HAP-1 (cell line): ENCODE data around the gene FAM83F.

Source experiments
- DNase-seq, 2 experiments: peaks; one replicate each; pipeline ENCODE4 v3.0.0-alpha.2; 2016 to 2020; ENCODE audit warnings: low spot score in 2 of 2
- H3K27me3 ChIP-seq: fragments of 250-450 bp; sonication (Bioruptor Pico); 2 replicates; pipeline ENCODE4 v1.5.1; 2020; ENCODE audit warnings: low read depth, mild to moderate bottlenecking, moderate library complexity
- H3K36me3 ChIP-seq: fragments of 250-450 bp; sonication (Bioruptor Pico); replicated peaks from 2 replicates; pipeline ENCODE4 v1.5.1; 2020; ENCODE audit warnings: mild to moderate bottlenecking
- H3K4me1 ChIP-seq: fragments of 250-450 bp; sonication (Bioruptor Pico); 2 replicates; pipeline ENCODE4 v1.5.1; 2020; ENCODE audit warnings: mild to moderate bottlenecking
- H3K4me3 ChIP-seq: fragments of 250-450 bp; sonication (Bioruptor Pico); 2 replicates; pipeline ENCODE4 v1.5.1; 2020; ENCODE audit warnings: mild to moderate bottlenecking, moderate library complexity
- H3K9me3 ChIP-seq: fragments of 250-450 bp; sonication (Bioruptor Pico); 2 replicates; pipeline ENCODE4 v1.5.1; 2020; ENCODE audit warnings: mild to moderate bottlenecking, moderate library complexity
- in situ Hi-C: fragments of 300-500 bp; cut with MboI; formaldehyde crosslinking; loops from 3 replicates; pipeline ENCODE4 v1.14.3; 2020; ENCODE audit warnings: low sequenced_read_pairs, inconsistent platforms, mixed read lengths

The FAM83F gene

GRCh38 chr22:39958009-39958711 lies 36.6 kb upstream of the FAM83F start:
- Histone ChIP-seq H3K4me1 (no peaks in the 10 kb centered on the region), H3K9me3 (no peaks in the 10 kb centered on the region), H3K4me3 (no peak overlapping the region), H3K36me3 (no peaks in the 10 kb centered on the region), H3K27me3 (no peaks in the 10 kb centered on the region)
- no peak for DNase-seq
- in situ Hi-C loops = no loop called here

- H3K4me1 ChIP-seq = no peaks in the 10 kb centered on the region
- no peaks in the 10 kb centered on the region for H3K9me3 ChIP-seq
- no peaks in the 10 kb centered on the region for H3K36me3 ChIP-seq
- no peaks in the 10 kb centered on the region for H3K27me3 ChIP-seq
- in situ Hi-C loops = no loop called here
- H3K4me3 ChIP-seq = no peak overlapping the region
- DNase-seq = no peak
Measured at GRCh38 chr22:39958949-39959639, 35.7 kb upstream of the FAM83F start.

GRCh38 chr22:39959640-39960447 lies 34.9 kb upstream of the FAM83F start, which contains the start of gene TMA7B:
TMA7B (plus strand) TSS chr22:39960397; CDS start chr22:39964375, 3,978 bp downstream.
- no peak for DNase-seq
- no peaks in the 10 kb centered on the region for H3K9me3 ChIP-seq
- no peak within 1 kb of the TSS for H3K4me3 ChIP-seq
- in situ Hi-C loops = no loop called here
- H3K36me3 ChIP-seq = no peaks in the 10 kb centered on the region
- no peaks in the 10 kb centered on the region for H3K27me3 ChIP-seq
- no peaks in the 10 kb centered on the region for H3K4me1 ChIP-seq

- no peak overlapping the region for H3K4me3 ChIP-seq
- no peaks in the 10 kb centered on the region for H3K27me3 ChIP-seq
- no peaks in the 10 kb centered on the region for H3K36me3 ChIP-seq
- in situ Hi-C loops = no loop called here
- DNase-seq = no peak
- H3K4me1 ChIP-seq = no peaks in the 10 kb centered on the region
- no peaks in the 10 kb centered on the region for H3K9me3 ChIP-seq
Measured at GRCh38 chr22:39960791-39961746, 33.7 kb upstream of the FAM83F start.

- Histone ChIP-seq H3K27me3 (no peaks in the 10 kb centered on the region), H3K9me3 (no peaks in the 10 kb centered on the region), H3K4me1 (peaks cover 4% of the 10 kb centered on the region), H3K4me3 (no peak overlapping the region), H3K36me3 (no peaks in the 10 kb centered on the region)
- no peak for DNase-seq
- in situ Hi-C loops = no loop called here
Measured at GRCh38 chr22:39962071-39962470, 32.7 kb upstream of the FAM83F start.

- in situ Hi-C loops = no loop called here
- no peaks in the 10 kb centered on the region for H3K36me3 ChIP-seq
- no peak for DNase-seq
- H3K9me3 ChIP-seq = no peaks in the 10 kb centered on the region
- H3K4me1 ChIP-seq = peaks cover 22% of the 10 kb centered on the region
- H3K4me3 ChIP-seq = no peak overlapping the region
- no peaks in the 10 kb centered on the region for H3K27me3 ChIP-seq
Measured at GRCh38 chr22:39965748-39966147, 29.0 kb upstream of the FAM83F start.

- in situ Hi-C loops = no loop called here
- DNase-seq = no peak
- no peaks in the 10 kb centered on the region for H3K27me3 ChIP-seq
Measured at GRCh38 chr22:39966470-39966869, 28.3 kb upstream of the FAM83F start.

GRCh38 chr22:39967103-39967829 lies 27.5 kb upstream of the FAM83F start:
- in situ Hi-C loops = no loop called here
- no peaks in the 10 kb centered on the region for H3K27me3 ChIP-seq
- no peaks in the 10 kb centered on the region for H3K36me3 ChIP-seq
- H3K9me3 ChIP-seq = no peaks in the 10 kb centered on the region
- DNase-seq = peak; percentile 41 to 43
- no peak overlapping the region for H3K4me3 ChIP-seq
- H3K4me1 ChIP-seq = peaks cover 22% of the 10 kb centered on the region

More at GRCh38 chr22:39966470-39966869, 28.3 kb upstream of the FAM83F start:
- Histone ChIP-seq H3K4me3 (no peak overlapping the region), H3K4me1 (peaks cover 22% of the 10 kb centered on the region), H3K9me3 (no peaks in the 10 kb centered on the region), H3K36me3 (no peaks in the 10 kb centered on the region)

GRCh38 chr22:39967996-39968972 lies 26.5 kb upstream of the FAM83F start:
- in situ Hi-C loops = no loop called here
- DNase-seq = peak; percentile 52 to 58
- Histone ChIP-seq H3K4me3 (no peak overlapping the region), H3K4me1 (peaks cover 22% of the 10 kb centered on the region), H3K9me3 (no peaks in the 10 kb centered on the region), H3K36me3 (no peaks in the 10 kb centered on the region), H3K27me3 (peaks cover 7% of the 10 kb centered on the region)

- in situ Hi-C loops = no loop called here
- peaks cover 21% of the 10 kb centered on the region for H3K27me3 ChIP-seq
- H3K9me3 ChIP-seq = no peaks in the 10 kb centered on the region
- H3K36me3 ChIP-seq = no peaks in the 10 kb centered on the region
- DNase-seq = no peak
- H3K4me1 ChIP-seq = peaks cover 22% of the 10 kb centered on the region
- H3K4me3 ChIP-seq = no peak overlapping the region
Measured at GRCh38 chr22:39970742-39971141, 24.0 kb upstream of the FAM83F start.

GRCh38 chr22:39972641-39973040 lies 22.1 kb upstream of the FAM83F start:
- DNase-seq = no peak
- H3K9me3 ChIP-seq = no peaks in the 10 kb centered on the region
- in situ Hi-C loops = no loop called here
- H3K4me3 ChIP-seq = no peak overlapping the region
- H3K36me3 ChIP-seq = no peaks in the 10 kb centered on the region
- peaks cover 12% of the 10 kb centered on the region for H3K4me1 ChIP-seq
- peaks cover 40% of the 10 kb centered on the region for H3K27me3 ChIP-seq

- H3K4me1 ChIP-seq = peaks cover 2% of the 10 kb centered on the region; the same call in 1 of the 2 replicates
- in situ Hi-C loops = no loop called here
- no peaks in the 10 kb centered on the region for H3K36me3 ChIP-seq
- H3K9me3 ChIP-seq = no peaks in the 10 kb centered on the region
- H3K27me3 ChIP-seq = peaks cover 45% of the 10 kb centered on the region
- no peak overlapping the region for H3K4me3 ChIP-seq
- DNase-seq = no peak
Measured at GRCh38 chr22:39973656-39974055, 21.1 kb upstream of the FAM83F start.
